Liver (tissue), 9 donors: ENCODE measurements around the gene MYO3B. TPM values are rescaled to one million over a fixed set of nuclear protein-coding genes. Genes with fewer than 3 reads are reported as not detected.
"Not testable (repeated sequence)": the region's sequence is repeated elsewhere in the genome, so short reads cannot be mapped to it uniquely, and the experiment has no call there.

Experiments
- DNase-seq: peaks from one replicate; pipeline ENCODE4 v3.0.0-alpha.2; 2017; ENCODE audit warnings: low spot score
- H3K27ac ChIP-seq, 2 donors: one replicate each; pipeline ENCODE4 v1.7.0; 2013; ENCODE audit warnings: inconsistent platforms in 2 of 2, low read length in 2 of 2, control low read depth in 1 of 2, low read depth in 1 of 2, mild to moderate bottlenecking in 1 of 2
- H3K27me3 ChIP-seq, 4 donors: one replicate each; pipeline versions ENCODE4 v1.6.1 to v1.7.0; 2013; ENCODE audit warnings: low read length in 3 of 4, inconsistent platforms in 1 of 4, mild to moderate bottlenecking in 1 of 4, moderate library complexity in 1 of 4; ENCODE audit not compliant: control insufficient read depth in 4 of 4, insufficient read depth in 4 of 4
- H3K36me3 ChIP-seq, 4 donors: one replicate each; pipeline versions ENCODE4 v1.6.1 to v1.7.0; 2013; ENCODE audit warnings: low read length in 3 of 4, mild to moderate bottlenecking in 3 of 4, low read depth in 1 of 4, moderate library complexity in 1 of 4; ENCODE audit not compliant: control insufficient read depth in 4 of 4, insufficient read depth in 3 of 4
- H3K4me1 ChIP-seq, 4 donors: one replicate each; pipeline versions ENCODE4 v1.6.1 to v1.7.0; 2013; ENCODE audit warnings: low read length in 3 of 4, mild to moderate bottlenecking in 3 of 4, moderate library complexity in 1 of 4; ENCODE audit not compliant: control insufficient read depth in 4 of 4, insufficient read depth in 4 of 4
- H3K4me3 ChIP-seq, 3 donors: one replicate each; pipeline versions ENCODE4 v1.6.1 to v1.7.0; 2013; ENCODE audit warnings: low read length in 3 of 3, control low read depth in 1 of 3, low read depth in 1 of 3, mild to moderate bottlenecking in 1 of 3
- H3K9ac ChIP-seq, 2 donors: one replicate each; pipeline ENCODE4 v1.7.0; 2013; ENCODE audit warnings: low read length in 2 of 2, mild to moderate bottlenecking in 2 of 2, moderate library complexity in 2 of 2, control low read depth in 1 of 2, low read depth in 1 of 2
- H3K9me3 ChIP-seq, 4 donors: one replicate each; pipeline versions ENCODE4 v1.6.1 to v1.7.0; 2013; ENCODE audit warnings: low read length in 3 of 4; ENCODE audit not compliant: control insufficient read depth in 4 of 4
- CTCF ChIP-seq: fragments of 150-350 bp; IDR thresholded peaks from 2 replicates; pipeline ENCODE4 v1.5.1; 2017; ENCODE audit warnings: improper control_type of control experiment, low read depth, low read length; ENCODE audit not compliant: missing input control
- EGR1 ChIP-seq, 2 donors: IDR thresholded peaks; 2 replicates each; pipeline ENCODE4 v1.6.1; 2016 to 2018; ENCODE audit warnings: antibody characterized with exemption in 2 of 2, low read depth in 2 of 2
- FOXA1 ChIP-seq: IDR thresholded peaks from 2 replicates; pipeline ENCODE4 v1.6.1; 2016; ENCODE audit warnings: antibody characterized with exemption
- GABPA ChIP-seq, 2 donors: IDR thresholded peaks in 1 of 2; conservative IDR thresholded peaks in 1 of 2; 2 replicates each; pipeline ENCODE4 v1.6.1; 2016; ENCODE audit warnings: antibody characterized with exemption in 2 of 2, mild to moderate bottlenecking in 1 of 2, moderate library complexity in 1 of 2
- HNF4G ChIP-seq: IDR thresholded peaks from 2 replicates; pipeline ENCODE4 v1.6.1; 2016; ENCODE audit warnings: antibody characterized with exemption
- JUND ChIP-seq, 2 donors: IDR thresholded peaks; 2 replicates each; pipeline ENCODE4 v1.6.1; 2016; ENCODE audit warnings: antibody characterized with exemption in 2 of 2
- NR2F2 ChIP-seq: IDR thresholded peaks from 2 replicates; pipeline ENCODE4 v1.6.1; 2016; ENCODE audit warnings: antibody characterized with exemption
- RAD21 ChIP-seq, 2 donors: IDR thresholded peaks; 2 replicates each; pipeline ENCODE4 v1.6.1; 2016; ENCODE audit warnings: antibody characterized with exemption in 2 of 2, mild to moderate bottlenecking in 2 of 2
- RXRA ChIP-seq, 2 donors: IDR thresholded peaks; 2 replicates each; pipeline ENCODE4 v1.6.1; 2017 to 2018; ENCODE audit warnings: antibody characterized with exemption in 2 of 2, mild to moderate bottlenecking in 1 of 2
- SP1 ChIP-seq: IDR thresholded peaks from 2 replicates; pipeline ENCODE4 v1.6.1; 2018; ENCODE audit warnings: antibody characterized with exemption, mild to moderate bottlenecking
- YY1 ChIP-seq: IDR thresholded peaks from 2 replicates; pipeline ENCODE4 v1.6.1; 2016; ENCODE audit warnings: antibody characterized with exemption, mild to moderate bottlenecking
- ZBTB33 ChIP-seq: IDR thresholded peaks from 2 replicates; pipeline ENCODE4 v1.6.1; 2016; ENCODE audit warnings: antibody characterized with exemption
- WGBS: extraction: QIAGEN DNeasy Blood & Tissue Kit; methylation state at CpG from one replicate; pipeline ENCODE4 v1.1.7; 2013; 5-methylcytosine and 5-hydroxymethylcytosine counted together
- polyA plus RNA-seq, 2 donors: library from polyadenylated mRNA; stranded (reverse) in 1 of 2; unstranded in 1 of 2; fragments of 200-250 nt in 1 of 2; fragments of >200 nt in 1 of 2; fragmentation: Nextera tagmentation in 1 of 2; extraction: Ambion mirVana in 1 of 2; gene quantifications; one replicate each; pipeline versions ENCODE4 v1.2.1 to v1.2.3, GENCODE V29; 2013 to 2015
- total RNA-seq, 2 donors: library from RNA; depleted of rRNA; stranded (reverse); fragments of >200 nt; gene quantifications; one replicate each; pipeline ENCODE4 v1.2.3, GENCODE V29; 2014
- TF ChIP-seq, protein P1 (sequence below): IDR thresholded peaks from 2 replicates; pipeline ENCODE4 v1.6.1; 2016; ENCODE audit warnings: antibody characterized with exemption
- donor health status: healthy.
- donor health status: healthy.
- donor health status: healthy.
- donor health status: healthy.
- donor health status: healthy.

MYO3B gene
- total and polyA plus RNA-seq, 4 donors: under 0.01 to 0.05 TPM; not detected in 2

- TF ChIP-seq EGR1 (IDR thresholded peaks at IDR 0.05; ENCODE audit: low read depth in 2 of 2) (no peak), YY1 (no peak), FOXA1 (no peak), NR2F2 (no peak), HNF4G (no peak)
- TF ChIP-seq, protein P1, sequence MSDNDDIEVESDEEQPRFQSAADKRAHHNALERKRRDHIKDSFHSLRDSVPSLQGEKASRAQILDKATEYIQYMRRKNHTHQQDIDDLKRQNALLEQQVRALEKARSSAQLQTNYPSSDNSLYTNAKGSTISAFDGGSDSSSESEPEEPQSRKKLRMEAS: no peak
- Histone ChIP-seq H3K4me1 (peaks cover 4 to 16% (median 10%) of the 10 kb centered on the region in 4 donors), H3K36me3 (no peaks in the 10 kb centered on the region), H3K4me3 (no peak overlapping the region), H3K9ac (no peak overlapping the region), H3K27me3 (no peaks in the 10 kb centered on the region), H3K9me3 (no peaks in the 10 kb centered on the region), H3K27ac (no peak overlapping the region)
- no peak for DNase-seq
- WGBS: 90% methylated on average over 4 of the region's 4 CpGs
Measured at GRCh38 chr2:170468557-170468956, 290.6 kb downstream of the MYO3B start.

GRCh38 chr2:170472498-170472897 lies 294.6 kb downstream of the MYO3B start:
- H3K4me3 ChIP-seq, DNase-seq, H3K36me3 ChIP-seq, H3K9me3 ChIP-seq, H3K27me3 ChIP-seq, H3K4me1 ChIP-seq, H3K27ac ChIP-seq, H3K9ac ChIP-seq: not testable (repeated sequence)
- 97% methylated on average over 4 of the region's 4 CpGs for WGBS

- 80% methylated on average over 6 of the region's 6 CpGs for WGBS
- H3K27ac ChIP-seq: no peak overlapping the region
- no peaks in the 10 kb centered on the region for H3K4me1 ChIP-seq
- no peaks in the 10 kb centered on the region for H3K36me3 ChIP-seq
- no peaks in the 10 kb centered on the region for H3K9me3 ChIP-seq
- no peak overlapping the region for H3K4me3 ChIP-seq
- no peak for DNase-seq
- H3K9ac ChIP-seq: no peak overlapping the region
- H3K27me3 ChIP-seq: no peaks in the 10 kb centered on the region
- TF ChIP-seq ZBTB33 (no peak), HNF4G (no peak), GABPA (IDR thresholded peaks at IDR 0.05 in 1 of 2, conservative IDR thresholded peaks at IDR 0.05 in 1 of 2) (no peak), SP1 (no peak), NR2F2 (no peak), RXRA (IDR thresholded peaks at IDR 0.05) (no peak), CTCF (no peak), JUND (IDR thresholded peaks at IDR 0.05) (no peak), RAD21 (IDR thresholded peaks at IDR 0.05) (no peak)
Measured at GRCh38 chr2:170475878-170476277, 297.9 kb downstream of the MYO3B start.
